ENCODE results near the gene VWA3B. TPM values are rescaled to one million over a fixed set of nuclear protein-coding genes. Genes with fewer than 3 reads are reported as not detected.
A peak's percentile ranks its signal among the peaks of the same experiment; 100 is the strongest.

Gene VWA3B
- total and polyA plus RNA-seq, 2 of the 4 experiments (the other 2 are of a cell fraction), result not detected

- TF ChIP-seq FOS (IDR thresholded peaks at IDR 0.05; ENCODE audit: low read depth, low read length) (no peak), CTCF (conservative IDR thresholded peaks at IDR 0.05; ENCODE audit: low read depth, low read length) (no peak), RCOR1 (IDR thresholded peaks at IDR 0.05; ENCODE audit: insufficient replicate concordance, low read length) (no peak)
- Histone ChIP-seq H2BK15ac (ENCODE audit: low read depth, low read length) (no peak overlapping the region), H3K4me3 (ENCODE audit: insufficient read depth, low read depth, low read length) (no peak overlapping the region), H3K9me1 (ENCODE audit: insufficient read depth, low read length) (no peaks in the 10 kb centered on the region), H4K20me1 (ENCODE audit: insufficient read depth, low read length) (no peaks in the 10 kb centered on the region), H2BK120ac (ENCODE audit: low read depth, low read length) (no peak overlapping the region), H2BK20ac (ENCODE audit: low read depth, low read length) (no peak overlapping the region), H3K36me3 (ENCODE audit: control insufficient read depth, insufficient read depth, low read length) (no peaks in the 10 kb centered on the region), H3K4me1 (ENCODE audit: control insufficient read depth, insufficient read depth, low read length) (no peaks in the 10 kb centered on the region), H4K5ac (ENCODE audit: low read depth, low read length) (no peak overlapping the region), H3K14ac (replicated peaks; ENCODE audit: low read depth, low read length) (no peak overlapping the region), H3K56ac (ENCODE audit: extremely low read depth, insufficient read depth, low read length) (no peak overlapping the region), H3K27ac (ENCODE audit: insufficient read depth, low read length) (no peak overlapping the region), H2BK5ac (ENCODE audit: low read depth, low read length, poor library complexity, severe bottlenecking) (no peak overlapping the region), H3K9me3 (ENCODE audit: control insufficient read depth, insufficient read depth, low read length) (peaks cover 5% of the 10 kb centered on the region; the same call in 1 of the 2 replicates), H3K27me3 (ENCODE audit: control insufficient read depth, insufficient read depth, low read length) (peaks cover 71% of the 10 kb centered on the region), H2AK5ac (ENCODE audit: low read depth, low read length) (no peak overlapping the region), H2AK9ac (replicated peaks; ENCODE audit: low read depth, low read length, poor library complexity) (no peak overlapping the region), H4K91ac (ENCODE audit: insufficient read depth, low read depth, low read length) (no peak overlapping the region), H3K4me2 (ENCODE audit: low read depth, low read length) (no peak overlapping the region), H3K18ac (ENCODE audit: low read depth, low read length) (no peak overlapping the region), H2AFZ (replicated peaks; ENCODE audit: low read length, poor library complexity) (peak overlapping the region; percentile 7), H3K9ac (ENCODE audit: low read depth, low read length) (no peak overlapping the region), H3K23ac (ENCODE audit: low read depth, low read length) (no peak overlapping the region), H3K4ac (ENCODE audit: low read depth, low read length) (no peak overlapping the region), H4K8ac (ENCODE audit: low read depth in 2 of 2, low read length in 2 of 2) (no peak overlapping the region), H3K79me1 (ENCODE audit: low read depth in 1 of 2, low read length in 2 of 2) (no peaks in the 10 kb centered on the region)
- intact Hi-C loops (cut with micrococcal nuclease), result no loop called here
- ATAC-seq (ENCODE audit: low read depth) (no peak), DNase-seq (no peak)
- POLR2A ChIA-PET (ENCODE audit: unreplicated experiment), result no interaction called here
- in situ Hi-C loops (cut with MboI; ENCODE audit: low sequenced_read_pairs), result no loop called here
- CTCF ChIA-PET, result no interaction called here
- dilution Hi-C loops (cut with HindIII; ENCODE audit: low sequenced_read_pairs, unreplicated experiment), result no loop called here
- WGBS, 2 experiments (ENCODE audit: extremely low coverage in 2 of 2, insufficient read length in 1 of 2), result 7% methylated on average over 3 of the region's 15 CpGs; no CpG with 5 or more reads in 1 of the 2 experiments
- BruUV-seq (replicated peaks), result no TSS peak
Observed at GRCh38 chr2:98348066-98348561, 261.1 kb downstream of the VWA3B start.

Measured in IMR-90 (cell line).